HG03432 (cell line): Measurements from ENCODE around the gene GRAMD1B.

ENCODE experiments used
- ATAC-seq: cut with Tn5 transposase; IDR thresholded peaks from one replicate; pipeline ENCODE4 v1.9.1; 2021; ENCODE audit warnings: mild to moderate bottlenecking, moderate library complexity; ENCODE audit not compliant: unreplicated experiment

GRAMD1B gene

DNA sequence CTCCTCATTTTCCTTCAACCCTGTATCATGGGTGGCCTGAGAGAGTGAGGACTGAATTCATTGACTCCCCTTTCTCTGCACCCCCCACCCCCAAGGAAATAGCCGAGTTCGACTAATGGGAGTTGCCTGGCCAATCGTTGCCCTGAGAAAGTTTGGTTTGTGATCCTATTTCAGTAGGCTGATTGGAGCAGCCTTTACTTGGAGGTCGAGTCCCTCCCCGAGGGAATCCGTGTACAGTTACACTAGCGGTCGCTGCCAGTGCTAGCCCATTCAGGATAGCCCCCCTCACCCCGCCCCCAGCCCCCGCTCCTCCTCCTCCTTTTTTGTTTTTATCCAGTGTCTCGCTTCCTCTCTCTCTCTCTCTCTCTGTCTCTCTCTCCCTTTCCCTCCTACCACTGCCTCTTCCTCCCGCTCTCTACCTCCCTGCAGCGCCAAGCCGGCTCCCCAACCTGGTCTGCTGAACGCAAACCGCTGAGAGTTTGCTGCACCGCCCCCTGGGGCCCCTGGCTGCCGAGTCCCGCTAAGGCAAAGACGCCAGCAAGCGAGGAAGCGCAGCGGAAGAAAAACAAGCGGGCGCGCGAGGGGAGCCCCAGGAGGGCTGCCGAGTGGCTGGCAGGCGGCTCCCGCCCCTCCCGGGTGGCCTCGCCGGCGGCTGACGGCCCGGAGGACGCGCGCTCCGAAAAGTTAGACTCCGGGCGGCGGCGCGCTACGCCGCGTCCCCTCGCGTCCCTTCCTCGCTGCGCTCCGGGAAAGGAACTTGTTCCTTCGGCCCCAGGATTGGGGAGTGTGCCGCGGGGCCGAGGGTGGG is at the start of gene GRAMD1B:
GRAMD1B (plus strand) TSS at position 357 of the 808 bp plus-strand sequence. CDS start 524 bp downstream, outside the sequence.
- ATAC-seq = peak; percentile 77

DNA sequence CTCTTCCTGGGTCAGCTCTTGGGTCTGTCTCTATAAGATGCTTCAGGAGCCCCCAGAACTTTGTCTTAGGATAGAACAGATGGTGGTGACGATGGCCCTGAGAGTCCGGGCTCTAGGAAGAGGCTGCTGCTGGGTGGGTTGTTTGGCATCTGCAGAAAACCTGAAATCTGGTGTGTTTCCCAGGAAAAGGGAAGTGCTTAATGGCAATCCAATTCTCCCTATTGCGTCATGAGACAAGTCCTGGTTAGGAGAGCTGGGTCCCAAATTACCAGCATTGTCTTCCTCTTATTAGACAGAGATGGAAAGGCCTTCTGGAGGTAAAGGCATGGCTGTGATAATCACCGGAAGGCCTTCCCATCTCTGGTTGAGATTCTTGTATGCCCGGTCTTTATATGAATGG is 48.9 kb upstream of the GRAMD1B start:
- ATAC-seq = no peak

DNA sequence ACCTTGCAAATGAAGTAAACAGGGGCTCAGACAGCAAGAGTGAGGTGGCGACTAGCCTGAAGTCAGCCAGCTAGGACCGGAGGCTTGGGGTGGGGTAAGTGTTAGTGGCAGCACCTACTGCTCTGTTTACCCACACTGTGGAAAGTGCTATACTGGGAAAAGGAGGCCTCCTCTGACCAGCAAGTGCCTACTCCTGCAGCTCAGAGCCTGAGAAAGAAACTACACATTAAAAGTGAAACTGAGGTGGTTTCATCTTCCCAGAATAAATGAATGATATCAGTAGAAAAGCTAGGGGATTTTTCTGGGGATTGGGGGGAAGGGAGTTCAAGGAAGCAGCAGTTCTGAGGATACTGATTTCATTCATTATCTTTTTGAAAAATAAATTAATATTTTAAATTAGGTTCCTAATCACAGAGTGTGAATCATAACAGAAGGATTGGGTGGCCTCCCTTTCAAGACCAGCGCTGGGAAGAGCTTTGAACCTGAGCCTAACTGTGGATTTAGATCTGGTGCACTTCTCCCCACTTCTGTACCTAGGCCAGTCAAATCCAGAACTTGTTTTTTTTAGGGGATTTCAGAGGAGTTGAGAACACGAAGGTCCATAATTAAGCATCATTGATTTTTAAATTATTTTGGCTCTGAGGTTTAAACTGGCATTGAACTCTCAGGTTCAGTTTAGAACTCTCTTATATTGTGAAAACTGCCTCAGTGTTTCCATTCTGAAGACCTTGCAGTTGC is 48.1 kb upstream of the GRAMD1B start:
- peak; percentile 84 for ATAC-seq

DNA sequence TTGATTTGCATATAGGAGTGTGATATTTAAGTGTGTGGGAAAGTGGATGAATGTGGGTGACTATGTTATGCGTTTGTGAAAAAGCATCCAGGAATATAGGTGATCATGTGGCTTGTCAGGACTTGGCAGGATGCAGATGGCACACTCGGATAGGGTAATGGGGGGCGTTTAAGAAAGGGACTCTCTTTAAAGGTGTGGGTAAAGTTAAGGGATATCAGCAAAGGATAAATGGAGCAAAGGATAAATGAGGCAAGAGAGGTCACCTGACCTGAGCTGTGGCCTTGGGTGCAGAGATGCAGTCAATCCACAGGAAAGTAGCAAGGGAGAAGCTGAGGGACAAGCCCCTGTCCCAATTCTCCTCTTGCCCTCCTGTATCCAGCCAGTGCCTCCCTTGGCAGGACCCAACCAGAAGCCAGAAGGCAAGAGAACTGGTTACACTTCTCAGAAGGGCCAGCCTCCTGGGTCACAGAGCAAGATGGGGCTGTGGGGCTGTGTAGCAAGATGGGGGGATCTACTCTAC is 47.5 kb upstream of the GRAMD1B start:
- ATAC-seq = peak; percentile 4

DNA sequence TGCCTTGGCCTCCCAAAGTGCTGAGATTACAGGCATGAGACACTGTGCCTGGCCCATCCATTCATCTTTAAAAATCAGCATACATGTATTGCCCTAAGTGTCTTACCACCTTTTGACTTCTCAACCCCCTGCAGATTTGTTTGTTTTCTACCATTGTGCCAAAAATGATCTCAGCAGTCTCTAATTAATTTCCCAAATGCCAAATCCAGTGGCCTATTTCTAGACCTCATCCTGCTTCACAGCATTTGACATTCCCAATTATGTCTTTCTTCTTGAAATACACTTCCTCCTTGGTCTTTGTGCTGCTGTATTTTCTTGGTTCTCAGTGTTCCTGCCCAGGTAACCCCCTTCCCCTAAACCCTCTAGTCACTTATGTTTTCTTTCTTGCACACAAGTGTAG is 46.0 kb upstream of the GRAMD1B start:
- ATAC-seq = no peak

DNA sequence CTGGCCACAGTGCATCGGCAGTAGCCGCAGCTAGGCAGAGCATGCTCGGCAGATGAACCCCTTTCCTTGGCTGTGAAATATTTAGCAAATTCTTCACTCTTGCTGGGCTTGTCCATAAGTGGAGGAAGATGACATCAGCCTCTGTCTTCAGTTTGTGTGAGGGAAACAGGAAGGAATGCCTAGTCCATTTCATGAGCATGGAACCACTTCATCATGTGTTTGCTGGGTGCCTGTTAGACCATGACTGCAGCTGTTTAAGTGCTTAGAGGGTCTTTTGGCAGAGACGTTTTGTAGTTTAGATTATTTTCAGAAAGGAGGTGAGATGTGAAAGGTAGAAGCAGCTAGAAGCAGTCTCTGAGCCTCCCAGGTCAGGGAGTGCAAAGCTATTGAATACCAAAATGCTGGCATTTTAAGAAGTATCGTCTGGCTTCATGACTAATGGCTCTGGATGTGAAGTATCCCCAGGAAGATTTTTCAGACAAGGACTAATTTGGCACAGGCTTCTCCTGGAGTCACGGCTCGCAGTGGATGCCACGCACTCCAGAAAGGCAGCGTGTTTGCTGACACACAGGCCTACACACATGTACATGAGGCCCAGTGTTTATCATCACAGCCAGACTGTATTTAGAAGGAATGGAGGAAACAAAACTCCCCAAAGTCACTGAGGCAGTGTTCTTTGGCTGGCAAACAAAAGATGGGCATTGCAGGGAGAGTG is 43.1 kb upstream of the GRAMD1B start:
- no peak for ATAC-seq

DNA sequence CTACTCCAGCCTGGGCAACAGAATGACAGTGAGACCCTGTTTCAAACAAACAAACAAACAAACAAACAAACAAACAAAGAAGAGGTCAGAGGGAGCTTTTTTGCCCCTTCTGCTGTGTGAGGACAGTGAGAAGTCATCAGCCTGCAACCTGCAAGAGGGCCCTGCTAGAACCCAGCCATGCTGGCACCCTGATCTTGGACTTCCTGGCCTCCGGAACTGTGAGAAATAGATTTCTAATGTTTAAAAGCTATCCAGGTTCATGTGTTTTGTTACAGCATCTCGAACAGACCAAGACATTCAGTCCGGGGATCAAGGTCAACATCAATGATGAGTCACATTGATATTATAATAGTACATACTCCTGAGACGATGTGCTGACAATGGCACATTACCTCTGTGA is 41.4 kb upstream of the GRAMD1B start:
- no peak for ATAC-seq

DNA sequence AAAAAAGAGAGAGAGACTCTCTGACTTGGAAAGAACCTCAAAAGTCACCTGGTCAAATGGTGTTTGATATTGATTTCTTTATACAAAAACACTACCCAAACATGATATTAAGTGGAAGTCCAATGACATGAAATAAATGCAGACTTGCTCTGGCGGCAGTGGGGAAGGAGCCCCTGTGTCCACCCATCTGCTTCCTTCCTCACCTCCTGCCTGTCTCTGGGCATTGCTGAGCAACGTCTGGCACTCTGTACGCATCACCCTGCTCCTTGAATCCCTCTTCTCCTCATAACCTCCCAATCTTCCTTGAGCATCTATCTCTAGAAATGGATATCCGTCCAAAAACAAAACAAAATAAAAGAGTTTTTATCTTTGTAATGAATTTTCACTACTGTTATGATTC is 39.9 kb upstream of the GRAMD1B start:
- no peak for ATAC-seq

DNA sequence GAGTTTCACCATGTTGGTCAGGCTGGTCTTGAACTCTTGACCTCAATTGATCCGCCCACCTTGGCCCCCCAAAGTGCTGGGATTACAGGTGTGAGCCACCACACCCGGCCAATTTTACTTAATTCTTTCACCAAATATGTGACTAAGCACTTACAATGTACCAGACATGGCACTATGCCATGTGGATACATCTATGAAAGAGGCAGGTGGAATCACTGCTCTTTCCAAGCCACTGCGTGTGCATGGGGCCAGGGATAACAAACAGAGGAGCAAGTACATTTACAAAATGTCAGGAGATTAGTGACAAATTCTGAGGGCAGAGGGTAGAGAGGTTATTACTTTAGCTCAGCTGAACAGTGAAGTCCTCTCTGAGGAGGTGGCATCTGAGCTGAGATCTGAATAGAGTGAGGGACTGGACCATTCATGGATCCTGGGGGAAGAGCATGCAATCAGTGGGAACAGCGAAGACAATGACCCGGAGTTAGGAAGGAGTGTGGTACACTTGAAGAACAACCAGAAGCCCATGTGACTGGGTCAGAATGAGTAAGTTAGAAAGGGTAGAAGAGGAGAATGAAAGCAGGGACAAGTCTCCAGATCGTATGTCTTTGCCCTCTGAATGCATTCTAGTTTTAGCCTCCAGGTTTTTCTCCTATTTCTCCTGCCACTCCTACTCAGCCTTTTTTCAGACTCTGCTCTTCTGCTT is 38.3 kb upstream of the GRAMD1B start:
- peak; percentile 29 for ATAC-seq

DNA sequence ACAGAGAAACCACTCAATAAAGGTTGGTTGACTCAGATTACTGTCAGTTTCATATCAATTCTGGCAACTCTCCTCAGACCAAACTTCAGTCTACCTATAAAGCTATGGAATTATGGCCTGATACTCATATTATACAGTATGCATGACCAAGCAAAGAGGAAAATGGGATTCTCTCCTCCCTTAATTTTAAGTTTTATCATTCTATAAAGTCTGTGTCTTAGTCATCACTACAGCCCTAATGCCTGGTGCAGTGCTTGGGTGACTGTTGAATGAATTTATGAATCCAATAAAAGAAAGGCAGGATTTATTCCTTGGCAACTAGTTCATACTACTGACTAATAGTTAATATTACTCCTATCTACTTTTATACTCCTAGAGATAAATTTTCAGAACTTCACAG is 37.6 kb upstream of the GRAMD1B start:
- ATAC-seq = peak; percentile 29

DNA sequence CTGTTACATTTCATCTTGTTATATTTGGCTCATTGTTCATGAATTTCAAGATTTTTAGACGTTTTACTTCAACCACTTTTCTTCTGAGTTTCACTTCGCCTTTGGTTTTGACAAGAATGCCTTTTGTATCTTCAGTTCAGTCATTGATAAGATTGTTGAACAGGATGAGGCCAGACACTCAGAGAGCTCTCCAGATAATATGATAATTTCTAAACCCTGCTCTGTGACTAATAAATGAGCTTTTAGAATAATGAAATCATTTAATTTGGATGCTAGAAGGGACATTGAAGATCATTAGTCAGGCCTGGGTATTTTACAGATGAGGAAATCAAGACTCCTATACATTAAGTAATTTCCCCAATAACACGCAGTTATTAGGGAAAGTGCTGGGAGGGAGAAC is 37.2 kb upstream of the GRAMD1B start:
- ATAC-seq = peak; percentile 65

DNA sequence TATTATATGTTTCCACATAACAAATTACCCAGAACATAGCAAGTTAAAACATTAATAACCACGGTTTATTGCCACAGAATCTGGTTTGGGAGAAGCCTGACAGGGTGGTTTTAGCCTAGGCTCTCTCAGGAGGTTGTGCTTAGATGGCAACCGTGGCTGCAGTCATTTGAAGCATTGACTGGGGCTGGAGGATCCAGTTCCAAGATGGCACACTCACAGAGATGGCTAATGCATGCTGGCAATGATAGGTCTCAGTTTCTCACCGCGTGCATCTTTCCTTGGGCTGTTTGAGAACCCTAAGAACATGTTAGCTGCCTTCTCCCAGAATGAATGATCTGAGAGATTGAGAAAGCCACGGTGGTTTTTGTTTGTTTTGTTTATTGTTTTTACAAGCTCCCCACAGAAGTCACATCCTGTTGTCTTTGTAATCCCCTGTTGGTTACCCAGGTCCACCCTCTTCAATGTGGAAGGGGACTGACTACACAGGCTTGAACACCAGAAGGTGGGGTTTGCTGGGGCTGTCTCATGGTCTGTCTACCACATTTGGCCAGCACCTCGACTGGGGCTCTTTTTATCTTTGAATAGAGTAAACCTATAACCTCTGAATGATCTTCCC is 36.6 kb upstream of the GRAMD1B start:
- peak; percentile 39 for ATAC-seq

DNA sequence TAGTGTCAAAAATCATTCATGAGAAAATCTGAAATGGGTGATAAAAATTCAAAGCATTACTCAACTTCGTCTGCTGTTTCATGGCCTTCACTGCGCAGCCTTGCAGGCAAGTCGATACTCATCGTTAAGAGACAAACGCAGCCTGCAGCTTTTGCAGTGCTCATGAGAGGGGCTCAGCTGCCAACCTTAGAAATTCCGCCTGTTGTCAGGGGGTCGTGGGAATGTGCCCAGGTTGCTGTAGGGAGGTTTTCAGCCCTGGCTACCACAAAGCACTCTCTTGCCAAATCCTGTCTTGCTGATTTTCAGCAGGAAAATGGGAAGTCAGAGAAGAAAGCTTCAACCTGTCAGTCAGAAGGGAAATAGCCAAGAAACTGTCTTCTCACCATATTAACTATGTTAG is 25.4 kb upstream of the GRAMD1B start:
- ATAC-seq = no peak

DNA sequence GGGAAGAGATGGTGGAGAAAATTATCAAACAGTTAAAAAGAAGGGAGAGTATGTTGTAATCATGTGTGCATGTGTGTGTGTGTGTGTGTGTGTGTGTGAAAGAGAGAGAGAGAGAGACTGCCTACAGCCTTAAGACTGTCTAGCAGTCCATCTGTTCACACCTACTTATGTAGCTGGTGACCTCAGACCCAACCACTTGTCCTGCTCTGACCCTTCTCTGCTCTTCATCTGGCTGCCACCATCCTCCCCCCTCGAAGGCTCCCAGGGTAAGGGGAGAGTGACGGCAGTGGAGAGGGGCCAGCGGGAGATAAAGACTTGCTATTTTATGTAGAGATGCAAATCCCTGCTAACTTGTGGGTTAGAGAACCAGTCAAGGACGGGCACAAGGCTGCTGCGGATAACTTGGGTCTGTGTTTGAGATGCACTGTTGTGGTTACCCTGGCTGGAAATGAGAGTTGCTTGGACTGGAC is 24.9 kb upstream of the GRAMD1B start:
- ATAC-seq = no peak

DNA sequence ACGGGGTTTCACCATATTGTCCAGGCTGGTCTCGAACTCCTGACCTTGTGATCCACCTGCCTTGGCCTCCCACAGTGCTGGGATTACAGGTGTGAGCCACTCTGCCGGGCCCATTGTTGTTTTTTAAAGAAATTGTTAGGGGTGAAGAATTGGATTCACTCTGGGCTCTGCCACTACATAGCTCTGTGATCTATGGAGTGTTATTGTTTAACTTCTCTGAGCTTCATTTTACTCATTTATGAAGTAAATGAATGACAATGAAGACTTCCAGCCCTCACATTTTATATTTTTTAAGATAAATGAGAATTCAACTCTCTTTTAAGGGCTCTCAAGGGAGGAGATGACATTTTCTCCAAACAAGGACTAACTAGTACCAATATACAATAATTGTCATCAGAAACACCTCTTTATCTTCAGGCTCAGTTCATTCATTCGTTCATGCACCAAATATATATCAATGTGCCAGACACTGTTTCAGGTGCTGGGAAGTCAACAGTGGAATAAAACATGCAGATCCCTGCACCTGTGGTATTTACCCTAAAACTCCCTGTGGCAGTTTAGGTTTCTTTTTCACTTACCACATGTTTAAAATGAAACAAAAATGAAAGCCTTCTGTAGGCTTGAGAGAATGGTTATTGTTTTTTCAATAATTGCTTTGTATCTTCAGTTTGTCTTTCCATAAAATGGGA is 23.5 kb upstream of the GRAMD1B start:
- ATAC-seq = peak; percentile 53

DNA sequence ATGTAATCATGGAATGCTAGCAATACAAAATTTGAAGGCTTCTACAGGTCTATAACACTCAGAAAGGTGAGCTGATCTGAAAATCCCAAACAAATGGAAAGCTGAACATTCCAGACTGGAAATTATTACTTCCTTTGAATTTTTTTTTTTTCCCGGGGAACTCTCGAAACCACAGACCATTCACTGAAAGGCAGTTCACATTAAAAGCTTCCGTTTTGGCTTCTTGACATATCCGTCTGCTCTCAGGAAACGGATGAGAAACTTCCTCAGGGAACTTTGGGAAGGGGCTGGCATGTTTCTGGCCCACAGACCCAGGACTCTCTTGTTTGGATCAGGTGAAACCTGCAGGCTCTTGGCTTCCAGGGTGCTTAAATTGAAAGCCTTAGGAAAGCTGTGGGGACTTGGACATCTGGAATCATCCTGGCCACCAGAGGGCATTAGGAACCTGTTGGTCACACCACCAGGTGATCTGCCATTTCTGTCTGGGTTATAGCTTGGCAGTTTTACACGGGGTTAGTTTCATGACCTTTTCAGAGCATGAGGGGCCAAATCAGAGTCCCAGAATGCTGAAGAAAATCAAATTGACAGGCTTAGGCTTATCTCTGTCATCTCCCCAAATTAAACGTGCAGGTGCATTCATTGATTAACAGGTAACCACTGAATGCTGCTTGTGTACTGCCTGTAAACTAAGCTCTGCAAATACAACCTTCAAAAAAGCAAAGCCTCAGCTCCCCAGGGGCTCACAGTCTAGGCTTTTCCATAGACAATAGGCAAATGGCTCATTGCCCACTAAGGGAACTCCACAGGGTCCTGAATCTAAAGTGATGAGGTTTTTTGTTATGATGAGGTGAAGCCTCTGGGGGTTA is 22.7 kb upstream of the GRAMD1B start:
- ATAC-seq = peak; percentile 57

DNA sequence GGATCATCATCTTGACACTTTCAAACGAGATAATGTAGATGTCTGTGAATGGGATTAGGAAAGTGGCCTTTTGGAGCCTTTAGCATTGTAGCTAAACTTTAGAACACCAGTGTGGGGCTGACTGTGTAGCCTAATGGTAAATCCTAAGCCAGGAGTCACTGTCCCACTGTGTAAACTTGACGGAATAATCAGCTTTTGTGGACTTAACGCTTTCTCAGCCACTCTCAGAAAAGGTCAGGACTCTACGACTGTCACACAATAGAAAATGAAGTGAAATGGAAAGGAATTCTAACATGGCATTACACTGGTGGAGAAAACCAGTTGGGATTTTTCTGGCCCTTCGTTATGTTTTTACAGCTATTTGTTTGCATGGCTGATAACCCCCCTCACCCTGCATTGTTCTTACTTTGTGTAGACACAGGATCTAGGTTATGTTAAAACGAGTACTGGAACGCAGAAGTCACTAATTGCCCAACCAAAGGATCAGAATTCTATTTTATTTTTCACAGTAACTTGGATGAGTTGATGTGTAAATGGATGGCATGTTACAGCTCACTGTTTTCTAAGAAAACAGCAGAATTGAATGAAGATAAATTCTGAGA is 22.0 kb upstream of the GRAMD1B start:
- ATAC-seq = no peak
